PC-3 (cell line): ENCODE results near the gene VEZT. TPM values are rescaled to one million over a fixed set of nuclear protein-coding genes. Genes with fewer than 3 reads are reported as not detected.
A peak's percentile ranks its signal among the peaks of the same experiment; 100 is the strongest.

Source experiments
- ATAC-seq: fragments of 200-7000 bp; cut with Tn5 transposase; 2 replicates; pipeline ENCODE4 v1.9.1; 2020; ENCODE audit warnings: mild to moderate bottlenecking, moderate library complexity
- BruUV-seq: library from RNA; stranded (reverse); fragments of 400-500 nt; replicated peaks from 2 replicates; lab custom pipeline; 2021; lab: Mats Ljungman, UMichigan
- CTCF ChIA-PET: fragments of 300-600 bp; sonication (Branson Sonifier 250); formaldehyde crosslinking; loops from one replicate; lab custom pipeline; 2022; ENCODE audit warnings: antibody characterized with exemption; lab: Charles Lee
- POLR2A ChIA-PET: fragments of 300-600 bp; sonication (Branson Sonifier 250); formaldehyde crosslinking; loops from one replicate; lab custom pipeline; 2022; ENCODE audit warnings: antibody characterized with exemption; ENCODE audit not compliant: unreplicated experiment; lab: Charles Lee
- DNase-seq: peaks from one replicate; pipeline ENCODE4 v3.0.0-alpha.2; 2015
- H2AFZ ChIP-seq: fragments of 300-600 bp; sonication (generic); 2 replicates; pipeline ENCODE4 v1.6.0; 2016; ENCODE audit warnings: antibody characterized with exemption, low read length
- H3F3A ChIP-seq: fragments of 300-600 bp; sonication (generic); one replicate; pipeline ENCODE4 v1.6.0; 2017; ENCODE audit warnings: antibody characterized with exemption, low read length, control low read depth, mild to moderate bottlenecking; ENCODE audit not compliant: unreplicated experiment
- H3K27ac ChIP-seq: fragments of 300-600 bp; sonication (generic); 2 replicates; pipeline ENCODE4 v1.5.1; 2016; ENCODE audit warnings: mild to moderate bottlenecking, low read length
- H3K27me3 ChIP-seq: fragments of 300-600 bp; sonication (generic); 2 replicates; pipeline ENCODE4 v1.6.1; 2016; ENCODE audit warnings: low read length, mixed read lengths
- H3K36me3 ChIP-seq: fragments of 300-600 bp; sonication (generic); 2 replicates; pipeline ENCODE4 v1.6.1; 2016; ENCODE audit warnings: low read depth, mixed run types, low read length, mixed read lengths
- H3K4me1 ChIP-seq: fragments of 300-600 bp; sonication (generic); 2 replicates; pipeline ENCODE4 v1.5.1; 2016; ENCODE audit warnings: low read length; ENCODE audit not compliant: insufficient read depth
- H3K4me2 ChIP-seq: fragments of 300-600 bp; sonication (generic); 2 replicates; pipeline ENCODE4 v1.6.0; 2016; ENCODE audit warnings: low read length
- H3K4me3 ChIP-seq: fragments of 300-600 bp; sonication (generic); 2 replicates; pipeline ENCODE4 v1.5.1; 2016; ENCODE audit warnings: mild to moderate bottlenecking, low read length, mixed read lengths
- H3K79me2 ChIP-seq: fragments of 300-600 bp; sonication (generic); 2 replicates; pipeline ENCODE4 v1.6.1; 2017; ENCODE audit warnings: low read length, mixed read lengths
- H3K9ac ChIP-seq: fragments of 300-600 bp; sonication (generic); 2 replicates; pipeline ENCODE4 v1.6.0; 2016; ENCODE audit warnings: mild to moderate bottlenecking, low read length
- H3K9me2 ChIP-seq: fragments of 300-600 bp; sonication (generic); replicated peaks from 2 replicates; pipeline ENCODE4 v1.6.1; 2016; ENCODE audit warnings: mixed run types, low read length, mixed read lengths
- H3K9me3 ChIP-seq: fragments of 300-600 bp; sonication (generic); 2 replicates; pipeline ENCODE4 v1.6.1; 2016; ENCODE audit warnings: low read length, mixed read lengths
- H4K20me1 ChIP-seq: fragments of 300-600 bp; sonication (generic); 2 replicates; pipeline ENCODE4 v1.6.1; 2016; ENCODE audit warnings: low read length, mixed read lengths
- EZH2 ChIP-seq: fragments of 300-600 bp; sonication (generic); IDR thresholded peaks from one replicate; pipeline ENCODE4 v1.6.1; 2017; ENCODE audit warnings: antibody characterized with exemption, mild to moderate bottlenecking, low read length; ENCODE audit not compliant: unreplicated experiment
- EZH2phosphoT487 ChIP-seq: fragments of 300-600 bp; sonication (generic); IDR thresholded peaks from 2 replicates; pipeline ENCODE4 v1.6.1; 2018; ENCODE audit warnings: mild to moderate bottlenecking, antibody characterized with exemption, low read length, borderline replicate concordance
- intact Hi-C: fragments of 100-400 bp; cut with micrococcal nuclease; formaldehyde crosslinking; loops from 2 replicates; pipeline ENCODE4 v1.9.0; 2023
- total RNA-seq: library from RNA; depleted of rRNA; stranded (reverse); fragments of >200 nt; gene quantifications from 2 replicates; pipeline ENCODE4 v1.2.3, GENCODE V29; 2014
- TF ChIP-seq, protein P1 (sequence below): fragments of 300-600 bp; sonication (generic); conservative IDR thresholded peaks from 2 replicates; pipeline ENCODE4 v1.5.1; 2017; ENCODE audit warnings: antibody characterized with exemption, low read depth, mild to moderate bottlenecking, low read length

Gene VEZT
- total RNA-seq, 1 experiment from 2014 or later: 83.6 TPM

- Histone ChIP-seq H3K4me2 (peak overlapping the region; percentile 93), H3K79me2 (peaks cover 95% of the 10 kb centered on the region), H3K4me3 (peak overlapping the region; percentile 93), H3F3A (no peaks in the 10 kb centered on the region), H3K9me2 (no peaks in the 10 kb centered on the region), H2AFZ (no peak overlapping the region), H3K27ac (peak overlapping the region; percentile 51), H4K20me1 (peaks cover 18% of the 10 kb centered on the region), H3K36me3 (peaks cover 8% of the 10 kb centered on the region; the same call in 1 of the 2 replicates), H3K9ac (peak overlapping the region; percentile 76), H3K27me3 (no peaks in the 10 kb centered on the region), H3K4me1 (peaks cover 53% of the 10 kb centered on the region), H3K9me3 (no peaks in the 10 kb centered on the region)
- ChIA-PET CTCF (interaction anchor here (0.7 kb wide), 1 partner anchor 58 kb away, joined by 3 read pairs; no protein-coding TSS in a partner anchor), POLR2A (no interaction called here)
- intact Hi-C loops: loop anchor here (2.0 kb wide), 4 partner anchors 15 to 143 kb away; partner anchors contain the start of gene NR2C1
- BruUV-seq: no TSS peak
- ATAC-seq: no peak
- peak; percentile 65 for DNase-seq
- TF ChIP-seq, protein P1, sequence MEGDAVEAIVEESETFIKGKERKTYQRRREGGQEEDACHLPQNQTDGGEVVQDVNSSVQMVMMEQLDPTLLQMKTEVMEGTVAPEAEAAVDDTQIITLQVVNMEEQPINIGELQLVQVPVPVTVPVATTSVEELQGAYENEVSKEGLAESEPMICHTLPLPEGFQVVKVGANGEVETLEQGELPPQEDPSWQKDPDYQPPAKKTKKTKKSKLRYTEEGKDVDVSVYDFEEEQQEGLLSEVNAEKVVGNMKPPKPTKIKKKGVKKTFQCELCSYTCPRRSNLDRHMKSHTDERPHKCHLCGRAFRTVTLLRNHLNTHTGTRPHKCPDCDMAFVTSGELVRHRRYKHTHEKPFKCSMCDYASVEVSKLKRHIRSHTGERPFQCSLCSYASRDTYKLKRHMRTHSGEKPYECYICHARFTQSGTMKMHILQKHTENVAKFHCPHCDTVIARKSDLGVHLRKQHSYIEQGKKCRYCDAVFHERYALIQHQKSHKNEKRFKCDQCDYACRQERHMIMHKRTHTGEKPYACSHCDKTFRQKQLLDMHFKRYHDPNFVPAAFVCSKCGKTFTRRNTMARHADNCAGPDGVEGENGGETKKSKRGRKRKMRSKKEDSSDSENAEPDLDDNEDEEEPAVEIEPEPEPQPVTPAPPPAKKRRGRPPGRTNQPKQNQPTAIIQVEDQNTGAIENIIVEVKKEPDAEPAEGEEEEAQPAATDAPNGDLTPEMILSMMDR: no peak
- TF ChIP-seq EZH2phosphoT487 (no peak), EZH2 (no peak)
Measured at GRCh38 chr12:95215949-95216348, 1.7 kb upstream of the VEZT start.

DNA sequence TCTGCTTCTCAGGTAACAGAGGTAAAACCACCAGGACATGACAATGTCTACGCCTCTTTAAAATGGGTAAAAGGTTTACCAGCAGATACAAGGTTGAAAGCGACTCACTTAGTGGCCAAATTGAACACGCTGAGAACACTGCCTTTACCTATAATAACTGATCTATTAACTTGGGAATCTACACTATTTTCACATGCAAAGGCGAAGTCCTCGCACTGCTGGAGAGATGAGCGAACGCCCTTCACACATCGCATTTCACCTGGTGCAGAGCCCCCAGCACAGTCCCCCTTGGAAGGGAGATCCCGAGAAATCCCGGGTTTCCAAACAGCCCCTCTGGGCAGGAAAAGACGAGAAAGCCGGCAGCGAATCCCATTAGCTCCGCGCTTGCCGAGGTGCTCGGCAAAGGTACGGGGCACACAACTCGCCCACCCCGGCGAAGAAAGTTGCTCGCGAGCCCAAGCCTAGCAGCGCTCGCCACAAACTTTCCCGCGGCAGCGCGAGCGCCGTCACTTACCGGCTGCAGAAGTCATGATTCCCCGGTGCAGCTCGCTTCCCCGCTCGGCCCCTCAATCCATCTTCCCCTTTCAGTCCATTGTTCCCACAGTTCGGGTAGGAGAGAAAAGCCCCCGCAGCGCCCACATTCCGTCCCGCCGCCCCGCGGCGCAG, 763 bp upstream of the VEZT start:
- Histone ChIP-seq H2AFZ (peak overlapping the region; percentile 40; the same call in 1 of the 2 replicates), H3K9me2 (no peaks in the 10 kb centered on the region), H3K4me2 (peak overlapping the region; percentile 93), H3K4me1 (peaks cover 57% of the 10 kb centered on the region), H3K9me3 (no peaks in the 10 kb centered on the region), H3K4me3 (peak overlapping the region; percentile 93), H3K27me3 (no peaks in the 10 kb centered on the region), H3K36me3 (peaks cover 10% of the 10 kb centered on the region; the same call in 1 of the 2 replicates), H3F3A (no peaks in the 10 kb centered on the region), H3K79me2 (peaks cover 95% of the 10 kb centered on the region), H3K27ac (peak overlapping the region; percentile 51), H3K9ac (peak overlapping the region; percentile 76), H4K20me1 (peaks cover 23% of the 10 kb centered on the region)
- intact Hi-C loops: loop anchor here (1.0 to 2.0 kb wide), 5 partner anchors 48 to 144 kb away; partner anchors contain the start of gene NR2C1
- ChIA-PET CTCF (interaction anchor here (0.8 to 1.3 kb wide), 5 partner anchors 46 to 362 kb away, joined by 3 to 16 read pairs (median 5); no protein-coding TSS in a partner anchor), POLR2A (interaction anchor here (0.6 to 1.2 kb wide), 6 partner anchors 24 to 318 kb away, joined by 3 to 7 read pairs (median 5); partner anchors contain the start of gene NDUFA12)
- peak; percentile 64 for DNase-seq
- peak; percentile 4 for ATAC-seq
- BruUV-seq: TSS peak; percentile 39
- TF ChIP-seq EZH2phosphoT487: no peak
- TF ChIP-seq, protein P1: no peak
- TF ChIP-seq EZH2: no peak
